ENCODE measurements around the gene C1QTNF3.

DNA sequence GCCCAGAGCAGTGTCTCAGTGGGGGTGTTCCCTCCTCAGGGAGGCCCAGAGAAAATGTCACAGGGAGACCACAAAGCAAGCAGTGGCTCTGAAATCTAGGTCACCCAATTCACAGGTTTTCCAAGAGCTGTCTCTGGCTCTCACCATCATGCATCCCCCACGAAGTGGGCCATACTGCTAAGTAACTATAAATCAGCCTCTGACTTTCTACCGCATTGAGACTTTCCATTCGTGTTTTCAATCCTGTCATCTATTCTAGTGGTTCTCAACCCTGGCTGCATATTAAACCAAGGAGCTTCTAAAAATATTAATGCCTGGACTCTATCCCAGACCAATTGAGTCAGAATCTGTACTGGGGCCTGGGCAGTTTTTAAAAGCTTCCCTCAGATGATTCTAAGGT lies 2.0 kb upstream of the C1QTNF3 start:
- TF ChIP-seq EP300 (IDR thresholded peaks at IDR 0.05) = no peak
- TF ChIP-seq, protein P1, sequence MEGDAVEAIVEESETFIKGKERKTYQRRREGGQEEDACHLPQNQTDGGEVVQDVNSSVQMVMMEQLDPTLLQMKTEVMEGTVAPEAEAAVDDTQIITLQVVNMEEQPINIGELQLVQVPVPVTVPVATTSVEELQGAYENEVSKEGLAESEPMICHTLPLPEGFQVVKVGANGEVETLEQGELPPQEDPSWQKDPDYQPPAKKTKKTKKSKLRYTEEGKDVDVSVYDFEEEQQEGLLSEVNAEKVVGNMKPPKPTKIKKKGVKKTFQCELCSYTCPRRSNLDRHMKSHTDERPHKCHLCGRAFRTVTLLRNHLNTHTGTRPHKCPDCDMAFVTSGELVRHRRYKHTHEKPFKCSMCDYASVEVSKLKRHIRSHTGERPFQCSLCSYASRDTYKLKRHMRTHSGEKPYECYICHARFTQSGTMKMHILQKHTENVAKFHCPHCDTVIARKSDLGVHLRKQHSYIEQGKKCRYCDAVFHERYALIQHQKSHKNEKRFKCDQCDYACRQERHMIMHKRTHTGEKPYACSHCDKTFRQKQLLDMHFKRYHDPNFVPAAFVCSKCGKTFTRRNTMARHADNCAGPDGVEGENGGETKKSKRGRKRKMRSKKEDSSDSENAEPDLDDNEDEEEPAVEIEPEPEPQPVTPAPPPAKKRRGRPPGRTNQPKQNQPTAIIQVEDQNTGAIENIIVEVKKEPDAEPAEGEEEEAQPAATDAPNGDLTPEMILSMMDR (IDR thresholded peaks at IDR 0.05) = no peak

All from esophagus muscularis mucosa (tissue), 3 donors.